Breast epithelium (tissue), 4 donors: ENCODE data around the gene ARAF. TPM values are rescaled to one million over a fixed set of nuclear protein-coding genes. Genes with fewer than 3 reads are reported as not detected.
A peak's percentile ranks its signal among the peaks of the same experiment; 100 is the strongest.

Experiments
- DNase-seq, 2 donors: peaks; one replicate each; pipeline ENCODE4 v3.0.0-alpha.2; 2019; ENCODE audit warnings: low spot score in 2 of 2
- H3K27ac ChIP-seq, 2 donors: fragments of 200-600 bp; sonication (generic) in 1 of 2; one replicate each; pipeline ENCODE4 v1.5.1; 2016 to 2019; ENCODE audit warnings: mild to moderate bottlenecking in 1 of 2
- H3K27me3 ChIP-seq, 2 donors: fragments of 200-600 bp; sonication (generic) in 1 of 2; one replicate each; pipeline versions ENCODE4 v1.5.1 to v1.6.0; 2017 to 2019; ENCODE audit warnings: control low read depth in 1 of 2, mild to moderate bottlenecking in 1 of 2
- H3K36me3 ChIP-seq: fragments of 200-600 bp; one replicate; pipeline ENCODE4 v1.5.1; 2019
- H3K4me1 ChIP-seq, 2 donors: fragments of 200-600 bp; sonication (generic); one replicate each; pipeline ENCODE4 v1.5.1; 2016 to 2019; ENCODE audit warnings: control low read depth in 1 of 2
- H3K4me3 ChIP-seq, 3 donors: fragments of 200-600 bp; sonication (generic); 1 replicate in 2 of 3; 2 replicates in 1 of 3; pipeline ENCODE4 v1.5.1; 2016 to 2019; ENCODE audit warnings: mild to moderate bottlenecking in 3 of 3, moderate library complexity in 2 of 3
- H3K9me3 ChIP-seq, 2 donors: fragments of 200-600 bp; sonication (generic) in 1 of 2; one replicate each; pipeline ENCODE4 v1.5.1; 2016 to 2019; ENCODE audit warnings: control low read depth in 1 of 2
- CTCF ChIP-seq, 3 donors: fragments of 450-650 bp; IDR thresholded peaks; one replicate each; pipeline ENCODE4 v1.5.1; 2016 to 2017; ENCODE audit warnings: antibody characterized with exemption in 3 of 3, mild to moderate bottlenecking in 3 of 3, moderate library complexity in 3 of 3
- POLR2A ChIP-seq: fragments of 450-650 bp; IDR thresholded peaks from one replicate; pipeline ENCODE4 v1.6.1; 2016; ENCODE audit warnings: antibody characterized with exemption, mild to moderate bottlenecking, moderate library complexity
- POLR2AphosphoS5 ChIP-seq, 3 donors: sonication (generic); formaldehyde crosslinking; IDR thresholded peaks; one replicate each; pipeline ENCODE4 v1.6.1; 2017; ENCODE audit warnings: antibody characterized with exemption in 3 of 3
- intact Hi-C: fragments of 100-400 bp; cut with DNase I; formaldehyde crosslinking; loops from one replicate; pipeline ENCODE4 v1.15.1; 2023; ENCODE audit warnings: low total_unique reads
- total RNA-seq, 3 donors: library from RNA; depleted of rRNA; stranded (reverse); fragments of >200 nt; gene quantifications; one replicate each; pipeline ENCODE4 v1.1.0, GENCODE V29; 2016

The ARAF gene
- total RNA-seq, 3 donors from 2014 or later = 27.9 to 37.6 (median 30.6) TPM

GRCh38 chrX:47571896-47572295, 10.9 kb downstream of the ARAF start:
- intact Hi-C loops = loop anchor here (5.0 to 10.0 kb wide), 2 partner anchors 53 to 1400 kb away; partner anchors contain the start of genes CFP and KCND1
- no peak overlapping the region for H3K27ac ChIP-seq
- H3K27me3 ChIP-seq = peaks cover 0 to 45% of the 10 kb centered on the region in 2 donors
- TF ChIP-seq CTCF (IDR thresholded peaks at IDR 0.05) = no peak
- TF ChIP-seq POLR2AphosphoS5 (IDR thresholded peaks at IDR 0.05) = no peak
- no peak for TF ChIP-seq POLR2A
- H3K36me3 ChIP-seq = peaks cover 5% of the 10 kb centered on the region
- no peaks in the 10 kb centered on the region for H3K4me1 ChIP-seq
- no peak for DNase-seq
- H3K4me3 ChIP-seq = no peak overlapping the region
- H3K9me3 ChIP-seq = no peaks in the 10 kb centered on the region

- Histone ChIP-seq H3K9me3 (no peaks in the 10 kb centered on the region), H3K27me3 (peaks cover 0 to 53% of the 10 kb centered on the region in 2 donors), H3K4me3 (no peak overlapping the region), H3K27ac (peak overlapping the region in 1 of 2 donors; percentile 74), H3K36me3 (peaks cover 5% of the 10 kb centered on the region), H3K4me1 (no peaks in the 10 kb centered on the region)
- TF ChIP-seq POLR2AphosphoS5 (IDR thresholded peaks at IDR 0.05) = no peak
- no peak for TF ChIP-seq CTCF (IDR thresholded peaks at IDR 0.05)
- TF ChIP-seq POLR2A = no peak
- intact Hi-C loops = loop anchor here (5.0 to 10.0 kb wide), 2 partner anchors 52 to 1399 kb away; partner anchors contain the start of genes CFP and KCND1
- DNase-seq = no peak
These were observed 11.9 kb downstream of the ARAF start for GRCh38 chrX:47572773-47573340.

- DNase-seq = no peak
- Histone ChIP-seq H3K27me3 (peaks cover 0 to 60% of the 10 kb centered on the region in 2 donors), H3K36me3 (peaks cover 5% of the 10 kb centered on the region), H3K27ac (peak overlapping the region; percentile 69 to 89), H3K9me3 (no peaks in the 10 kb centered on the region), H3K4me1 (no peaks in the 10 kb centered on the region), H3K4me3 (peak overlapping the region; percentile 22 to 59 (median 37))
- intact Hi-C loops = loop anchor here (5.0 to 10.0 kb wide), 2 partner anchors 51 to 1399 kb away; partner anchors contain the start of genes CFP and KCND1
- TF ChIP-seq POLR2AphosphoS5 (IDR thresholded peaks at IDR 0.05) (no peak), POLR2A (no peak), CTCF (IDR thresholded peaks at IDR 0.05) (no peak)
These were observed 12.5 kb downstream of the ARAF start for GRCh38 chrX:47573341-47574075.

GRCh38 chrX:47574076-47574546, 13.1 kb downstream of the ARAF start:
- Histone ChIP-seq H3K36me3 (peaks cover 5% of the 10 kb centered on the region), H3K4me1 (no peaks in the 10 kb centered on the region), H3K9me3 (no peaks in the 10 kb centered on the region), H3K27me3 (peaks cover 0 to 63% of the 10 kb centered on the region in 2 donors), H3K4me3 (peak overlapping the region; percentile 22 to 59 (median 37)), H3K27ac (peak overlapping the region; percentile 69 to 89)
- no peak for DNase-seq
- TF ChIP-seq POLR2AphosphoS5 (IDR thresholded peaks at IDR 0.05) (no peak), POLR2A (no peak), CTCF (IDR thresholded peaks at IDR 0.05) (no peak)
- intact Hi-C loops = loop anchor here (5.0 to 10.0 kb wide), 2 partner anchors 51 to 1398 kb away; partner anchors contain the start of genes CFP and KCND1
